ENCODE results near the gene ZEB1. TPM values are rescaled to one million over a fixed set of nuclear protein-coding genes. Genes with fewer than 3 reads are reported as not detected.

The ZEB1 gene
- total RNA-seq, 3 donors from 2014 or later, result 28.2 to 113 (median 71.1) TPM

DNA sequence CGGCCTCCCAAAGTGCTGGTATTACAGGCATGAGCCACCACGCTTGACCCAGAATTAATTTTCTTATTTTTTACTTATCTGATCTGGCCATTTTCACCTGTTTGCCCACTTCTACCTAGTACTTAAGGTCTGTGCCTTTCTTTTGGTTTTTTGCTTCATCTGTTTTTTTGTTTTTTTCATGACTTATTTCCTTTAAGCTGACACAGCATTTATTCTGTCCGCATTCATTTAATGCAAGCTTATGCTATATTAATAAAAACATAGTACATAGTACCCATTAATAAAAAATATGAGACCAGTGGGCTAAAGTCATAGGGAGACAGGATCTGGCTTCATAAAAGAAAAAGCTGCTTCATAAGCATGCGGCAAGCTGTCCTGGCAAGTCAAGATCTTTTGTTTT lies 205.4 kb downstream of the ZEB1 start:
- TF ChIP-seq POLR2AphosphoS5 (IDR thresholded peaks at IDR 0.05), result no peak
- TF ChIP-seq, protein P1, sequence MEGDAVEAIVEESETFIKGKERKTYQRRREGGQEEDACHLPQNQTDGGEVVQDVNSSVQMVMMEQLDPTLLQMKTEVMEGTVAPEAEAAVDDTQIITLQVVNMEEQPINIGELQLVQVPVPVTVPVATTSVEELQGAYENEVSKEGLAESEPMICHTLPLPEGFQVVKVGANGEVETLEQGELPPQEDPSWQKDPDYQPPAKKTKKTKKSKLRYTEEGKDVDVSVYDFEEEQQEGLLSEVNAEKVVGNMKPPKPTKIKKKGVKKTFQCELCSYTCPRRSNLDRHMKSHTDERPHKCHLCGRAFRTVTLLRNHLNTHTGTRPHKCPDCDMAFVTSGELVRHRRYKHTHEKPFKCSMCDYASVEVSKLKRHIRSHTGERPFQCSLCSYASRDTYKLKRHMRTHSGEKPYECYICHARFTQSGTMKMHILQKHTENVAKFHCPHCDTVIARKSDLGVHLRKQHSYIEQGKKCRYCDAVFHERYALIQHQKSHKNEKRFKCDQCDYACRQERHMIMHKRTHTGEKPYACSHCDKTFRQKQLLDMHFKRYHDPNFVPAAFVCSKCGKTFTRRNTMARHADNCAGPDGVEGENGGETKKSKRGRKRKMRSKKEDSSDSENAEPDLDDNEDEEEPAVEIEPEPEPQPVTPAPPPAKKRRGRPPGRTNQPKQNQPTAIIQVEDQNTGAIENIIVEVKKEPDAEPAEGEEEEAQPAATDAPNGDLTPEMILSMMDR (IDR thresholded peaks at IDR 0.05), result no peak
- TF ChIP-seq POLR2A (IDR thresholded peaks at IDR 0.05), result no peak
- Histone ChIP-seq H3K4me1 (no peaks in the 10 kb centered on the region), H3K9me3 (no peaks in the 10 kb centered on the region), H3K27me3 (no peaks in the 10 kb centered on the region), H3K36me3 (no peaks in the 10 kb centered on the region), H3K4me3 (no peak overlapping the region), H3K27ac (no peak overlapping the region)
- intact Hi-C loops (cut with DNase I; ENCODE audit: low total_unique reads), result no loop called here
- no peak for DNase-seq (ENCODE audit: low spot score in 2 of 2)

DNA sequence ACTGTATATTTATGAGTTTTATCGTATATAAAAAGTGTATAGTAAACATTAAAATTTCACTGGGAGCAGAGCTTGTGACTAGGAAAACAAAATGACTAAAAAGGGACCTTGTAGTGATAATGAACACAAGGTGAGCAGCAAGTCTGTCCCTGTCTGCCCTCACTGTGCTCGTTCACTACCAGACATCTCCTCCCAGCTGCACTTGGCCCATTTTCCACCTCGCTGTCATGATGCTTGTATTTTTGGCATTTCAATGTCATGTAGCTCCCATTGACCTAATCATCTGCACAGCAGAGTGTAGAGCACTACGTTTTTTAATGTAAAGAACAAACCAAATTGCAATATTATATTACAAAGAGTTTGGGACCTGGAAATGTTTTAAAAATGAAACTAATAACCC lies 207.2 kb downstream of the ZEB1 start:
- no peaks in the 10 kb centered on the region for H3K4me1 ChIP-seq
- DNase-seq (ENCODE audit: low spot score in 2 of 2), result no peak
- intact Hi-C loops (cut with DNase I; ENCODE audit: low total_unique reads), result no loop called here
- no peak for TF ChIP-seq POLR2AphosphoS5 (IDR thresholded peaks at IDR 0.05)
- no peak for TF ChIP-seq POLR2A (IDR thresholded peaks at IDR 0.05)
- TF ChIP-seq, protein P1 (IDR thresholded peaks at IDR 0.05), result no peak
- no peak overlapping the region for H3K4me3 ChIP-seq
- H3K9me3 ChIP-seq, result no peaks in the 10 kb centered on the region
- no peak overlapping the region for H3K27ac ChIP-seq
- H3K27me3 ChIP-seq, result no peaks in the 10 kb centered on the region
- H3K36me3 ChIP-seq, result no peaks in the 10 kb centered on the region

DNA sequence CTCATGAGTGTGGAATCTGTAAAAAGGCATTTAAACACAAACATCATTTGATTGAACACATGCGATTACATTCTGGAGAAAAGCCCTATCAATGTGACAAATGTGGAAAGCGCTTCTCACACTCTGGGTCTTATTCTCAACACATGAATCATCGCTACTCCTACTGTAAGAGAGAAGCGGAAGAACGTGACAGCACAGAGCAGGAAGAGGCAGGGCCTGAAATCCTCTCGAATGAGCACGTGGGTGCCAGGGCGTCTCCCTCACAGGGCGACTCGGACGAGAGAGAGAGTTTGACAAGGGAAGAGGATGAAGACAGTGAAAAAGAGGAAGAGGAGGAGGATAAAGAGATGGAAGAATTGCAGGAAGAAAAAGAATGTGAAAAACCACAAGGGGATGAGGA lies 207.7 kb downstream of the ZEB1 start:
- intact Hi-C loops (cut with DNase I; ENCODE audit: low total_unique reads), result no loop called here
- Histone ChIP-seq H3K36me3 (no peaks in the 10 kb centered on the region), H3K9me3 (no peaks in the 10 kb centered on the region), H3K4me1 (no peaks in the 10 kb centered on the region), H3K4me3 (no peak overlapping the region), H3K27ac (no peak overlapping the region), H3K27me3 (no peaks in the 10 kb centered on the region)
- TF ChIP-seq, protein P1 (IDR thresholded peaks at IDR 0.05), result no peak
- TF ChIP-seq POLR2A (IDR thresholded peaks at IDR 0.05), result no peak
- TF ChIP-seq POLR2AphosphoS5 (IDR thresholded peaks at IDR 0.05), result no peak
- DNase-seq (ENCODE audit: low spot score in 2 of 2), result no peak

DNA sequence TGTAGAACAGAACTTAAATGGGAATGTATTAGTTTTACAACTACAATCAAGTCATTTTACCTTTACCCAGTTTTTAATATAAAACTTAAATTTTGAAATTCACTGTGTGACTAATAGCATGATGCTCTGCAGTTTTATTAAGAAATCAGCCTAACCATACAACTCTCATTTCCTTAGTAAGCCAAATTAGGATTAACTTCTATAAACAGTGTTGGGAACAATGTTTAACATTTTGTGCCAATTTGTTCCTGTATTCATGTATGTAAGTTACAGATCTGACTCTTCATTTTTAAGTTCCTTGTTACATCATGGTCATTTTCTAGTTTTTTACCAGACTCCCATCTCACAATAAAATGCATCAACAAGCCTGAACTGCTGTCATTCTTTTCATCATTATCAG lies 209.8 kb downstream of the ZEB1 start:
- H3K4me1 ChIP-seq, result no peaks in the 10 kb centered on the region
- no peaks in the 10 kb centered on the region for H3K9me3 ChIP-seq
- no peaks in the 10 kb centered on the region for H3K27me3 ChIP-seq
- H3K36me3 ChIP-seq, result no peaks in the 10 kb centered on the region
- no peak overlapping the region for H3K4me3 ChIP-seq
- TF ChIP-seq POLR2AphosphoS5 (IDR thresholded peaks at IDR 0.05) (no peak), POLR2A (IDR thresholded peaks at IDR 0.05) (no peak)
- TF ChIP-seq, protein P1 (IDR thresholded peaks at IDR 0.05), result no peak
- intact Hi-C loops (cut with DNase I; ENCODE audit: low total_unique reads), result no loop called here
- DNase-seq (ENCODE audit: low spot score in 2 of 2), result no peak
- H3K27ac ChIP-seq, result no peak overlapping the region

DNA sequence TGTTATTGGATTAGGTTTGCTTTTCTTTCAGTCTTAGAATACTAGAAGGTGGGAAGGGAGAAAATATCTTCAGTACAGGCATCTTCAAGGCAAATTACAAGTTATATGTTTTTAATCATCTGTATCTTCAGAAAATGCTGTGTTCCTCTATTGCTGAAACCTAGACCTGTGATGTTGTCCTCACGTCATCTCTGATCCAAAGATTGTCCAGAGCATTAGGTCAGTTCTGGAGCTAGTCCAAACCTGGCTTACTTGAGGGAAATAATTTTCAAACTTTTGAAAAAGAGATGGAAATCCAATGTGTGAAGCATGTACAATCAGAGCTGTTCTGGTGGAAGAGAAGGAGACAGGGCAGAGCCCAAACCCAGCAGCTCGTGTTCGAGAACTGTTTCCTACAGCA lies 217.3 kb downstream of the ZEB1 start:
- H3K27ac ChIP-seq, result no peak overlapping the region

More for the DNA sequence above, 217.3 kb downstream of the ZEB1 start:
- no peak for DNase-seq (ENCODE audit: low spot score in 2 of 2)
- intact Hi-C loops (cut with DNase I; ENCODE audit: low total_unique reads), result no loop called here
- Histone ChIP-seq H3K36me3 (no peaks in the 10 kb centered on the region), H3K4me1 (no peaks in the 10 kb centered on the region), H3K4me3 (no peak overlapping the region), H3K27me3 (no peaks in the 10 kb centered on the region), H3K9me3 (peaks cover 0 to 5% of the 10 kb centered on the region in 2 donors)
- TF ChIP-seq, protein P1 (IDR thresholded peaks at IDR 0.05), result no peak
- TF ChIP-seq POLR2AphosphoS5 (IDR thresholded peaks at IDR 0.05), result no peak
- TF ChIP-seq POLR2A (IDR thresholded peaks at IDR 0.05), result no peak

All from breast epithelium (tissue), 4 donors.